Panc1 (cell line): ENCODE measurements around the gene CREB5. TPM values are rescaled to one million over a fixed set of nuclear protein-coding genes. Genes with fewer than 3 reads are reported as not detected.

Experiments used
- ATAC-seq: fragments of 200-7000 bp; cut with Tn5 transposase; 2 replicates; pipeline ENCODE4 v1.9.1; 2020; ENCODE audit warnings: mild to moderate bottlenecking, moderate library complexity
- BruUV-seq: library from RNA; stranded (reverse); fragments of 400-500 nt; replicated peaks from 2 replicates; lab custom pipeline; 2021; lab: Mats Ljungman, UMichigan
- CTCF ChIA-PET: fragments of 300-600 bp; sonication (Branson Sonifier 250); formaldehyde crosslinking; loops from one replicate; lab custom pipeline; 2022; ENCODE audit warnings: antibody characterized with exemption; lab: Charles Lee
- POLR2A ChIA-PET: fragments of 300-600 bp; sonication (Branson Sonifier 250); formaldehyde crosslinking; loops from one replicate; lab custom pipeline; 2022; ENCODE audit warnings: antibody characterized with exemption; lab: Charles Lee
- DNase-seq: peaks from one replicate; pipeline ENCODE4 v3.0.0-alpha.2; 2010; ENCODE audit warnings: low read depth, low spot score
- H3K27ac ChIP-seq: 2 replicates; pipeline ENCODE4 v1.5.1; 2011; ENCODE audit warnings: mild to moderate bottlenecking, low read length, inconsistent platforms
- H3K27me3 ChIP-seq: fragments of 200-500 bp; sonication (Bioruptor generic); 2 replicates; pipeline ENCODE4 v1.6.0; 2014; ENCODE audit warnings: low read length, inconsistent platforms; ENCODE audit not compliant: control insufficient read depth, insufficient read depth
- H3K36me3 ChIP-seq: fragments of 200-500 bp; sonication (Bioruptor generic); 2 replicates; pipeline ENCODE4 v1.5.1; 2014; ENCODE audit warnings: inconsistent platforms, mild to moderate bottlenecking, low read length, moderate library complexity; ENCODE audit not compliant: control insufficient read depth, insufficient read depth
- H3K4me1 ChIP-seq: 2 replicates; pipeline ENCODE4 v1.5.1; 2011; ENCODE audit warnings: inconsistent platforms, mild to moderate bottlenecking, low read length, moderate library complexity; ENCODE audit not compliant: control insufficient read depth, insufficient read depth
- H3K4me3 ChIP-seq, 2 experiments: 2 replicates each; pipeline ENCODE4 v1.5.1; 2011 to 2012; ENCODE audit warnings: low read depth in 2 of 2, low read length in 2 of 2, mild to moderate bottlenecking in 2 of 2, inconsistent platforms in 1 of 2, moderate library complexity in 1 of 2
- H3K9me3 ChIP-seq: fragments of 200-500 bp; sonication (Bioruptor generic); 2 replicates; pipeline ENCODE4 v1.5.1; 2014; ENCODE audit warnings: low read depth, mild to moderate bottlenecking, inconsistent platforms, low read length, moderate library complexity; ENCODE audit not compliant: control insufficient read depth, insufficient read depth
- CTCF ChIP-seq: fragments of 450-650 bp; IDR thresholded peaks from 2 replicates; pipeline ENCODE4 v1.5.1; 2017; ENCODE audit warnings: mild to moderate bottlenecking
- POLR2AphosphoS5 ChIP-seq: IDR thresholded peaks from 2 replicates; pipeline ENCODE4 v1.6.1; 2012; ENCODE audit warnings: mild to moderate bottlenecking, low read depth, low read length, moderate library complexity
- REST ChIP-seq, 2 experiments: IDR thresholded peaks; 2 replicates each; pipeline ENCODE4 v1.6.1; 2011 to 2012; ENCODE audit warnings: low read depth in 2 of 2, control low read depth in 1 of 2, low read length in 1 of 2, mild to moderate bottlenecking in 1 of 2, moderate library complexity in 1 of 2; ENCODE audit not compliant: insufficient read depth in 1 of 2
- SIN3A ChIP-seq: IDR thresholded peaks from 2 replicates; pipeline ENCODE4 v1.6.1; 2012; ENCODE audit warnings: low read depth, mild to moderate bottlenecking, low read length, moderate library complexity, borderline replicate concordance; ENCODE audit not compliant: insufficient read depth
- TCF7L2 ChIP-seq: IDR thresholded peaks from 2 replicates; pipeline ENCODE4 v1.6.1; 2011; ENCODE audit warnings: mild to moderate bottlenecking, low read depth, low read length, inconsistent platforms
- in situ Hi-C: cut with HindIII; loops from 2 replicates; pipeline ENCODE4 v1.10.0; 2016; ENCODE audit warnings: low sequenced_read_pairs, low pct_unique_long_range_greater_than_20kb
- intact Hi-C: fragments of 100-400 bp; cut with micrococcal nuclease; formaldehyde crosslinking; loops from one replicate; pipeline ENCODE4 v1.10.0; 2022; ENCODE audit not compliant: unreplicated experiment
- total RNA-seq: library from RNA; stranded (reverse); gene quantifications from one replicate; pipeline ENCODE4 v1.2.1, GENCODE V29; 2021; ENCODE audit not compliant: unreplicated experiment

CREB5 gene
- total RNA-seq, 1 experiment from 2014 or later, result 3.1 TPM

GRCh38 chr7:28548416-28548815 is 136.1 kb downstream of the CREB5 start:
- Histone ChIP-seq H3K4me1 (no peaks in the 10 kb centered on the region), H3K36me3 (no peaks in the 10 kb centered on the region), H3K27ac (no peak overlapping the region), H3K27me3 (peaks cover 20% of the 10 kb centered on the region), H3K4me3 (no peak overlapping the region), H3K9me3 (peaks cover 14% of the 10 kb centered on the region; the same call in 1 of the 2 replicates)
- no TSS peak for BruUV-seq
- ChIA-PET POLR2A (no interaction called here), CTCF (no interaction called here)
- DNase-seq, result no peak
- intact Hi-C loops, result no loop called here
- ATAC-seq, result no peak
- in situ Hi-C loops, result no loop called here
- TF ChIP-seq CTCF, result no peak
- no peak for TF ChIP-seq SIN3A
- TF ChIP-seq REST (IDR thresholded peaks at IDR 0.05; ENCODE audit: insufficient read depth in 1 of 2, low read depth in 2 of 2, low read length in 1 of 2), result no peak
- TF ChIP-seq POLR2AphosphoS5, result no peak
- no peak for TF ChIP-seq TCF7L2

GRCh38 chr7:28549998-28550397 is 137.7 kb downstream of the CREB5 start:
- CTCF ChIA-PET, result no interaction called here
- Histone ChIP-seq H3K27ac (no peak overlapping the region), H3K4me1 (no peaks in the 10 kb centered on the region), H3K9me3 (peaks cover 14% of the 10 kb centered on the region; the same call in 1 of the 2 replicates), H3K4me3 (no peak overlapping the region), H3K27me3 (peaks cover 17% of the 10 kb centered on the region), H3K36me3 (no peaks in the 10 kb centered on the region)
- no peak for ATAC-seq
- POLR2A ChIA-PET, result no interaction called here
- BruUV-seq, result no TSS peak
- no peak for DNase-seq
- in situ Hi-C loops (no loop called here), intact Hi-C loops (no loop called here)
- TF ChIP-seq CTCF (no peak), REST (IDR thresholded peaks at IDR 0.05; ENCODE audit: insufficient read depth in 1 of 2, low read depth in 2 of 2, low read length in 1 of 2) (no peak), POLR2AphosphoS5 (no peak), SIN3A (no peak), TCF7L2 (no peak)
